Activated CD8-positive, alpha-beta memory T cell treated with anti-CD3 and anti-CD28 coated beads, Interleukin-2, amount 50 U/mL, for 1 hour (primary cell): ENCODE measurements around the gene CCDC149.

Experiments
- DNase-seq: peaks from one replicate; pipeline ENCODE4 v3.0.0-alpha.2; 2020; ENCODE audit errors: extremely low read depth

CCDC149 gene

DNA sequence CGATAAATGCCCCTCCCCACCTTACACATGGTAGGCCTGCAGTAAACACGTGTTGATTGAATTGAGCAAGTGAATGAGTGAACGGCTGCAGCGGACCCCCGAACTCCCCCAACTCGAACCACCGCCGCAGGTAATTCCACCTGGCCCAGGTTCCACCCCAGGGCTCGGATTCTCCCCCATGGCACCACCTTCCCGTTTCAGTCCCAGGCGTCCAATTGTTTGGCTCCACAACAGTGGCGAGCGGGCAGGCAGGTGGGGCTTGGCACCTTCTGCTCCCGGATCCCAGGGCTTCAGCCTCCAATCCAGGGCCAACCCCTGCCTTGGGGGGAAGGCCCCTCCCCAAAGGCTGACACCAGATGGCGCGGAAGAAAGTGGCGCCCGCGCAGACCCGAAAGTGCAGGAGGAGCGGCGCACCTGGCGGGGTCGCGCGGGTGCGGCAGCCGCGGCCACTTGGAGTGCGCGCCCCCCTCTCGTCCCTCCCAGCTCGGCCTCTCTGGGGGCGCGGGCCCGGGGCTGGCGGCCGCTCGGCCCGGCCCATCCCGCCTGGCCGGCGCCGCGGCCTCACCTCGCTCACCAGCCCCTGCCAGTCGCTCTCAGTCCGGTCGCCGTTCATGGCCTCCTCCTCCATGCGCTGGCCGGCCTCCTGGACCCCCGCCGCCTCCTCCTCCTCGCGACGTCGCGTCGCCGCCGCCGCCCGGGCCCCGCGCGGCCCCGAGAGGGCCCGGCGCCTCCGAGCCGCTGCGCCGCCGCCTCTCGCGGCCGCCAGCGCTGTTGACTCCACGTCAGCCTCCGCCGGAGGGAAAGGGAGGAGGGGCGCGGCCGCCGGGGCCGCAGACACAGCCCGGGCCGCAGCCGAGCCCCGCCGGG, at the start of gene CCDC149:
TSS of gene CCDC149 (minus strand) at position 791 of the 867 bp plus-strand sequence. CDS start at position 613, 178 bp downstream.
- no peak for DNase-seq

DNA sequence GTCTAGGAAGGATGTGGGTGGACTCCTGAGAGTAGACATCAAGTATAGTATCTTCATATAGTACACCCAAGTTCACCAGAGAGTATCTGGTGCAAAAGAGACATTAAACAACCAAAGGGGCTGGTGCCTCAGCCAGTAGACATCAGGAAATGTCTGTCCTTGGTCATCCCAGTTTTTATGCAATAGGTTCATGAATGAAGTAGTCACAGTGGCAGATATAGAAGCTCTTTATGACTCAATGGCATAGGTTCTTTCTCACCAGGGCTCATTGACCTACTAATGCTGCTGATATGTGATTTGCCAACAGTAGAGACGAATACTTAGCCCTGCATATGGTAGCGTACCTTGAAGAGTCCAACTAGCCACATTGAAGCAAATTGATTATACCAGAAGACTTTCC, 45.0 kb upstream of the CCDC149 start:
- DNase-seq: no peak

DNA sequence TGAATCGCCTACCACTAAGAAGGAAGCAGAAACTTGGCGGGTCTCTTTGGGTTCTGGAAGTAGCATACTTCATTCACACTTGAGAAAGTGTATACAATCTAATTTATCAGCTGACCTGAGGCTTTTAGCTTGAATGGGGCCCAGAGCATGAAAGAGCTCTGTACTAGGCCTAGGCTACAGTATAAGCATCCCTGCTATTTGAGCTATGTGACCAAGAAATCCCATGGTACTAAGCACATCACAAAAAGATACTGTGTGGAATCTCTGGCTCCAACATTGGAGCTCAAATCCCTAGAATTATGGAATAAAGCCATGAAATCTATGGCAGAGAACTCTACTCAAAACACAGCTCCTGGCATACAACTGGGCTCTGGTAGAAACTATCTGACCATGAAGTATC, 43.9 kb upstream of the CCDC149 start:
- no peak for DNase-seq

DNA sequence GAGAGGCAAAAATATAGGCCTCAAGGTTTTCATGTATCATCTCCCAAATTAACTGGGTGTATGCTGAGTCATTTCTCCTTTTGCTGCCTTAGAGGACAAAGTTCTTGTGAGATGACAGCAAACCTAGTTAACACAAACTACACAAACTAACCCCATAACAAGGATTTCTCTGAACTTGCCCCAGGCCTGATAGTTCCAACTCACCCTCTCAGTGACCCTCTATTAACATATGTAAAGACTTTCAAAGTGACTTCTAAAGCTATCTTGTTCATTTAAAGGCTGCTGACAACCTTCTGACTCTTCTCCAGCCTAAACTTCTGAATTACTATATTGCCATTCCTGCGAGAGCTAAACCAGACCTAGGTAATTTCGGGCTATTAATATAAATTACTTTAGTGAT, 43.2 kb upstream of the CCDC149 start:
- no peak for DNase-seq

DNA sequence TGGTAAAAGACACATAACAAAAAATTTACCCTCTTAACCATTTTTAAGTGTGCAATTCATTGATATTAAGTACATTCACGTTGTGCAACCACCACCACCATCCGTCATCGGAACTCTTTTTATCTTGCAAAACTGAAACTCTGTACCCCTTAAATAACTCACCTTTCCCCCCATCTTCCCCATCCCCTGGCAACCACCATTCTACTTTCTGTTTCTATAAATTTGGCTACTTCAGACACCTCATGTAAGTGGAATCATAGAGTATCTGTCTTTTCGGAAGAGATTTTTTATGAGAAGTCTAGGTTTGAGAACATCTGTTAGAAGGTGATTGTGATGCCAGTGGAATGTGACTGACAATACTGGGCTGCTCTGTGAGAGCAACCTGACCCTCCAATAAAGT, 39.8 kb upstream of the CCDC149 start:
- DNase-seq: no peak

DNA sequence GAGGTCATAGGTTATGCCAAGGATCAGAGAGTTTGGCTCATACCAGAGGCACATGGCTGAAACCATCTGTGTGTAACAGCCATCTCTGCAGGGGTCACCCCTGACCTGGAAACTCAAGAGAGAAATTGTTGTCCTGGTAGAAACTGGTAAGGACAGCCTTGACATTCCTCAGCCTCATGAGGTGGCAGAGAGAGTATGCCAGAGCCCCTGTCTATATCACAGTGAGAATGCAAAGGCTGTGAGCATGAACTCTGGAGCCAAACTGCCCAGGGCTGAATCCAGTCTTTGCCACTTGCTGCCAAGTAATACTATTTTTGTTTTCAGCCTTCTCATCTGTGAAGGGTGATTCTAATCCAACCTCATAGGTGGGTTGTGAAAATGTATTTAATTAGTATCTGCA, 37.1 kb upstream of the CCDC149 start:
- no peak for DNase-seq

DNA sequence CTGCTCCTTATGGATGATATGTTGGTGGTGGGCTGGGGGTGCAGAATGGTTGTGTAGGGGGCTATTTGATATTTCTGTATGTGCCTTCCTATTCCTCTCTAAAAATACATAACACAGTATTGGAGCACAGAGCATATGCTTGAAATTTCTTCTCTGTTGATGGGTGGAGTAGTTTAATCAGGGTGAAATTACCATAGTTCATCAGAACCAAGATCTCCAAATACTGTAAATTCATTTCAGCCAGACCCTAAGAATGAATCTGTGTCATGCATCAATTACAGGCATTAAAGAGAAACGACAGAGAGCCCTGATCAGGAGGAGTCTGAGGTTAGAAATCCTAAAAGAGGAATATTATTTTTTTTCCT, 25.1 kb upstream of the CCDC149 start:
- no peak for DNase-seq

DNA sequence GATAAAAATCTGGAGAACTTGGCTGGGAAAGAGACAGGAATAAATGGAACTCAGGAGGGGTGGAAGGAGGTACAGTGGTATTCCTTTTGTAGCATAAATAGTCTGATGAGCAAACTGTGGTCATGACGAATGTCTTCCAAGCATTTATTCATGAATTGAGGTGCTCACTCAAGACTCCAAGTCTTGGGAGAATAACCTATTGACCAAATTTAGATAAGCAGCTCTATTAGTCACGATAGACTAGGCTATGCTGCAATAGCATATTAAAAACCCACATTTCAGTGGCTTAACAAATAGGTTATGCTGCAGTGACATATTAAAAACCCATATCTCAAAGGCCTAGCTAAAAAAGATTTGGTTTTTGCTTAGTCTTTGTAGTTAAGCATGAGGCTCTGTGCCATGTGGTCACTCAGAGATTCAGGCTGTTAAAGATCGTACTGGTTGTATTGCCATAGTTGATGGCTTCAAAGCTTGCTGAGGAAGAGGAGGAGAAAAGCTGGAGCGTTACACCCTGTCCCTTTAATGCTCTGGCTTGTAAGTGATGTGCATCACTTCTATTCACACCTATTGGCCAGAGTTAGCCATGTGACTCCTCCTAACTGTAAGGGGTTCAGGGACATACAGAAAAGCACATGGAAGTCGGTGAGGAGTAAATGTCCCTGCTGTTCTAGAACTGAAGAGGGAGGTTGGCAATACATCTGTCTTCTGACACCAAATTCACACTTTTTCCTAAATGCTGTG, 24.5 kb upstream of the CCDC149 start:
- DNase-seq: no peak

DNA sequence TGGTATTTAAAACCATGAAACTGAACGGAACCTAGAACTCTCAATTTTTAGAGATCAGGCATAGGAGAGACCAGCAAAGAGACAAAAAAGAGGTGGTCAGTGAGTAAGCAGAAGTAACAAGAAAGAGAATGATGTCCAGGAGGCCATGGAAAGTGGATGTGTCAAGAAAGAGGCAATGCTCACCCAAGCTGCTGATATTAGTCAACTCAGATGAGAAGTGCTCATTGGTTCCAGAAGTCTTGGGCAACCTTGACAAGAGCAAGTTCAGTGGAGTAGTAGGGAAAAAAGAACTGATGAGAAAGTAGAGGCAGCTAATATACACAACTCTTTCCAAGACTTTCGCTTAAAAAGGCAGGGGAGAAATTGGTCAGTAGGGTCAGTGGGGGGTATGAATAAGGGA, 23.0 kb upstream of the CCDC149 start:
- DNase-seq: no peak

DNA sequence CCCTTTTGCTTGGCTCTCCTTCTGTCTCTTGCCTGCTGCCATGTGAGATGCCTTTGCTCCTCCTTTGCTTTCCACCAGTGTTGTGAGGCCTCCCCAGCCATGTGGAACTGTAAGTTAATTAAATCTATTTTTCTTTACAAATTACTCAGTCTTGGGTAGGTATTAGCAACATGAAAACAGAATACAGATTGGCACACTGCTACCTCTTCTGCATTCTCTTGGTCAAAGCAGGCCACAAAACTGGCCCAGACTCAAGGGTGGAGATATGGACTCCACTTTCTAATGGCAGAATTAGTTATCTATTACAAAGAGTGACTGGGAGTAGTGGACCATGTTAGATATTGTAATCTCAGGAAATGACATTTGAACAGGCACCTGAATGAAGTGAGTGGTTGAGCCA, 21.5 kb upstream of the CCDC149 start:
- DNase-seq: no peak

DNA sequence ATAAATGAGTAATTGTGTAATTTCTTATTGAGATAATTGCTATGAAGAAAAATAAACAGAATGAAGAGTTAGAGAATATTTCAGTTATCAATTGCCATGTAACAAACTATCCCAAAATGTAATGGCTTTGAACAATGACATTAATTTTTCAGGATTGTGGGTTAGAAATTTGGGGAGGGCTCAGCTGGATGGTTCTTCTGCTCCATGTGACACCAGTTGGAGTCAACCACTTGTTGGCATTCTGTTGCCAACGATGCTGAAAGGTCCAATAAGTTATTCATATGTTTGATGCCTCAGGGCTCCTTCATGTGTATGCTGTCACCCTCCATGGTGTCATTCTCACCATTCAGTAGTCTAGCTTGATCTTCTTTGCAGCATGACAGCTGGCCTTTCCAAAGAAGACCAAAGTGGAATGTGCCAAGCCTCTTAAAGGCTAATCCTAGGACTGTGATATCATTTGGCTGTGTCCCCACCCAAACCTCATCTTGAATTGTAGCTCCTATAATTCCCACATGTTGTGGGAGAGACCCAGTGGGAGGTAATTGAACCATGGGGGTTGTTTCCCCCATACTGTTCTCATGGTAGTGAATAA, 20.9 kb upstream of the CCDC149 start:
- DNase-seq: no peak

DNA sequence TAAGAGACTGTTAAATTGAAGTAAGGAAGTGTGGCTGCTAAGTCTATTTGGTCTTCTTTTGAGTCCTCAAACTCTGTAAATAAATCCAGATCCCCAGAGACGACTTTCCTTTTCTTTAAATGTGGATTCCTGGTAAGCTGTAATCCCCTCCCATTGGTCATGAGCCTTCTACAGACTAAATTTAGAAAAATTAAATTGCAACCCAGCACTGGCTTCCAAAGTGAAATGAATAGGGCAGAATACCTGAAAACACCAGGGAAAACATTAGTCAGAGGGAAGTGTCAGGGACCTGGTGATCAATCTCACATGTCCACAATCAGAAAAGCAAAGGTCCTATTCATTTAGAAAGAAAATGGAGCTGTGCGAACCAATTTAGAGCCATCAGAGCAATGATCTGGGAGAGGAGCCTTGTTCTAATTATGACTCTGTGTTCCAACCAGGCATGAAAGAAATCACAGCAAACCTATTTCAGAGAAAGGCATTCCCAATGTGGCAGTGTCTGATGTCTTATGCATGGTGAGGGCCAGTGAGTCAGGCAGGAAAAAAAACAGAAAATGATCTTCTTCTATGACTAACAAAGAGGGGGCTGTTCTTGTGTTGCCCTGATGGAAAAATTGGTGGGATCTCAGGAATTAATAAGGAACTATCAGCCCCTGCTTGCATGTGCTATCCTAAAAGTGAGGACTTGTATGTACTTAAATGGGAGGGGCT, 19.8 kb upstream of the CCDC149 start:
- DNase-seq: no peak

DNA sequence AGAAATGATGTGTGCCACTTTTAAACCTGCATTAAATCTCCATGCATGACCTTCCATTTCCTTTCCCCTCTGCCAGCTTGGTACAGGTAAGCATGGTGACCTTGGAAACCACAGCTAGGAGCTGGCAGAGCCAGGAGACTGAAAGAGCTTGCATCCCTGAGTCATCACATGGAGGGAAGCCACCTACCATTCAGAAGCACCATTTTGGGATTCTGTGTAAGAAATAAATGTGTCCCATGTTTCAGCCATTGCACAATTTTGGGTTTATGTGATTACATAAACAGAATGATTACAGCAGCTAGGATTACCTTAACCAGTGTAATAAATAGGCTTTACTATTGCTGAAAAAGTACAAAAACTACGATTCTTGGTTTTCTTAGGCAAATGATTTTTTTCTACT, 17.3 kb upstream of the CCDC149 start:
- DNase-seq: no peak

DNA sequence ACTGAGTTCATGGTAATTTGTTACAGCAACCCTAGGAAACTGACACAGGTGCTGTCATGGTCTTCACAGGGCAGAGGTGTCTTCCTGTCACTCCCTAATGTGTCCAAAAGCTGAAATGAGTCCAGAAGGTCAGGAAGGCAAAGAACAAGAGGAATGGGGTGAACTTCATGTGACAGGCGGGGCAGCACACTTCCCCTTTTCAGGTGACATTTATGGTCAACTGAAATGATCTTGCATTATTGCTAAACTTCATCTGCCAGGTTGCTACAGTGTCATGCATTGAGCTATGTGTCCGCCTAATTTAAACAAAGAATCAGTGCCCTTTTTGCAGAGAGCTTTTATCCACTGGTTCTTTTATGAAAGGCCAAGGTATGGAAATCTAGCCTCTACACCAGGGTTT, 15.9 kb upstream of the CCDC149 start:
- no peak for DNase-seq

DNA sequence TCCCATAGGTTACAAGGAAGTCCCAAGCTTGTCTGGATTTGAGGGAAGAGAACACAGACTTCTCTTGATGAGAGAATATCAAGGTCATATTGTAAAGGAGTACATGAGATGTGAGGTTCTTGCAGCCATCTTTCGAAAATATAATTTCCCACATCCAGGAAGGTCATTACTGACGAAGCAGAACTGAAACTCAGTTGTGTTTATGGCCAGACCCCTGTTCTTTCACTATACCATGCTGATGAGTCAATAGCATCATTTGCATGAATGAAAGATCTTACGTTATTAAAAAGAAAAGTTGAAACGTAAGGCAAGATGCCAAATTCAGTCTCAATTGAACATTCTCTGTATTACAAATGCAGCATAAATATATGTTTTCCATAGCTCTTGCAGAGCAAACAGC, 14.2 kb upstream of the CCDC149 start:
- DNase-seq: no peak

DNA sequence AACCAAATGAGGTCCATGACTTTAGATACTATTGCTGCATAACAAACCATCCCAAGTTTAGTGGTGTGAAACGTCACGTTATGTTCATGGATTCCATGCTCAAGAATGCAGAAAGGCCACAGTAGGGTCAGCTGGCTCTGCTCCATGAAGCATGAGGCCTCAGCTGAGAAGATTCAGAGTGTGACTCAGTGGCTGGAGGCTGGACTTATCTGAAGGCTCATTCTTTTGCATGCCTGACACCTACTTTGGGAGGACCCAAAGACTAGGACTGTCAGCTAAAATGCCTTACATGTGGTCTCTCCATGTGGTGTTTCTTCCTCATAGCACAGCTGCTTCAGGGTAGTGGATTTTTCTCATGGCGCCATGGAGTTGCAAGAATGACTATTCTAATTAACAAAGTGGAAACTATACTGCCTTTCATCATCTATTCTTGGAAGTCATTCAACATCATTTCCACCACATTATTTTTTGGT, 11.5 kb upstream of the CCDC149 start:
- no peak for DNase-seq

DNA sequence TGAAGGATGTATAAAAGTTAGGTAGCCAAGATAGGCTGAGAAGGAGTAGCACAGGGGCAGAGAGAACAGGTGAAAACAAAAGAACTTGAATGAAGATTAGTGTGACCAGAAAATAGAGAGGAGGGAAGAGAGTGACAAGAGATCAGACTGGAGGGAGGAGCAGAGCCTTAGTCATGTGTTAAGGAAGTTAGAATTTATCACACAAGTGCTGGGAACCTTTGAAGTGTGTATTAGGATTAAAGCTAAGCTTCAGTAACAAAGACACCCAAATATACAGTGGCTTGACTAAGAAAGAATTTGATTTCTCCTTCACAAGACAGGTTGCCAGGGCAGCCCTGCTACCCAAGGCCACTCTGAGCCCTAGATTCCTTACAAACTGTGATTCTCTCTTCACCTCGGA, 10.7 kb upstream of the CCDC149 start:
- DNase-seq: no peak

DNA sequence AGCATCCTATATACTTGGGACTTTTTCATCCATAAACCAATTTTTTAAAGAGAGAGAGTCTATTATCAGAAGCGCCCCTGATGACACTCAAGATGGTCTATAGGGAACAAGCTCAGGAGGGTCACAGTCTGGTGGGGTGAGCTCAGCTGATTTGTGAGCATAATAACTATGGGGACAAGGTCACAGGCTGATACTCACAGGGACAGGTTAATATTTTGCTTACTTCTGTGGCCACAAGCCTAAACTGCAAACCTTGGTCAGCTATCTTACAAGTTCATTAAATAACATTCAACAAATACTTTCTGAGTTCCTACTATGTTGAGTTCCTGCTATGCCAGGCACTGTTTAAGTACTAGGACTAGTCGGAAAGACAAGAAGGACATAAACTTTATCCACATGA, 10.2 kb upstream of the CCDC149 start:
- no peak for DNase-seq

DNA sequence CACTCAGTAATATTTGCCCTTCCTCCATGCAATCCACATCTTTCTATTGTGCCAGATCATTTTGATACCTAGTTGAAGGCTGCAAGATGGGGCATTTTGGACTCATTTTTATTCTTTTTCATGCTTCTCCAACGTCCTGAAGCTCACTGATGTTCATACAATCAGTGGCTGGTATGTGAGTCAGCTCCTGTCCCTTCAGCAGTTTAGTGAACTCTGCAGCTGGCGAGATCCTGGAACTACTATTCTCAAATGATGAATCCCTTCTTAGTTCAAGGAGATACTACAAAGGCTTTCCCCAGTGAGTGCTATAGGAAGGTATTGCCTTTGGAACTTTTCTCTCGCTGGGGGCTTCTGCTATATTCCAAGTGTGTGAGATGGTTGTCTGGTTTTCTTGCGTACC, 9.6 kb upstream of the CCDC149 start:
- DNase-seq: no peak

DNA sequence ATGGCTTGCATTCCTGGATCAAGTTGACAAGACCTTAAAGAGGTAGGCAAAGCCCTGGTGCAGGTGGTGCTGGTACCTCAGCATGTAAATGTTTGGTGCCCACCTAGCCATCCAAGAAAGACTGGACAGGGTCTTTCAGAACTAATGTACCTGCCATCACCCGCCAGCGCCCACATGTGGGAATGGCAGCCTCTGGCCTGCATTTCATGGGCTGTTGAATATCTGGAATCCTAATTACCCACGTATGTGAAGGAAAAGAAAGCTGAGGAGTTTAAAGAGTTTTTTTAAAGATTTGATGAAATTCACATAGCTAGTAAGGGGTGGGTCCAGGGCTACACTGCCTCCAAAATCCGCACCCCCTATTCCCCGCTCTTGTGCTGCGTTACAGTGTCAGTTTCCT, 8.6 kb upstream of the CCDC149 start:
- DNase-seq: no peak

DNA sequence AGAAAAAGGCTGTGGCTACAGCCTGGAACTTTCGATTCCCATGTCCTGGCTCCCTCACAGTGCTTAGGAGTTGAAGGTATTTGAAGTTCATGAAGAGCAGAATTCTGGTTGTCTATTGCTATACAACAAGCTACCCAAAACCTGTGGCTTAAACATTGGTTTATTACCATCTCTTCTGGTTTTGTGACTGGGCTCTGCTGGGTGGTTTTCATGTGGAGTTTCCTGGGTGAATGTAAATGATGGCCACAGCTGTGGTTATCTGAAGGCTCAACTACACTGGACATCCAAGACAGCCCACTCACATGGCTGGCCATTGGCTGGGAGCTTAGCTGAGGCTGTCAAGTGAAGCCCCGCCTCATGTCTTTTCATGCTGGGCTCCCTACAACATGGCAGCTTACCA, 7.2 kb upstream of the CCDC149 start:
- DNase-seq: no peak
